ENCODE measurements around the gene FOXE1.

DNA sequence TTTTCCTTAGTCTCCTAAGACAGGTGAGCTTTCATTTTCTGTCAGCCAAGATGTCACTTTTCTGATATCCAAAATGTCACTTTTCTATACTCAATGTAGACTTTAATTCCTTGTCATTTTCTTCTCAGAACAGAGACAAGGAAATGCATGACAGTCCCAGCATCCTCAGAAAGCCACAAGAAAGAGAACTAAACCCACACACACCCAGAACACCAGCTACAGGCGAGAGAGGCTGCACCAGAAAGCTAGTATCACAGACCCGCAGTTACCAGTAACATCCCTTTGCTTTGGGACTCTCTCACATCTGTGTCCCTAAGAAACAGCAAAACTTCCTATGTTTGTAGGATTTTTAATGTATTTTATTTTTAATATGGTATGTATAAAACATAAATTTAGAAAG is 52.2 kb downstream of the FOXE1 start:
- TF ChIP-seq, protein P1, sequence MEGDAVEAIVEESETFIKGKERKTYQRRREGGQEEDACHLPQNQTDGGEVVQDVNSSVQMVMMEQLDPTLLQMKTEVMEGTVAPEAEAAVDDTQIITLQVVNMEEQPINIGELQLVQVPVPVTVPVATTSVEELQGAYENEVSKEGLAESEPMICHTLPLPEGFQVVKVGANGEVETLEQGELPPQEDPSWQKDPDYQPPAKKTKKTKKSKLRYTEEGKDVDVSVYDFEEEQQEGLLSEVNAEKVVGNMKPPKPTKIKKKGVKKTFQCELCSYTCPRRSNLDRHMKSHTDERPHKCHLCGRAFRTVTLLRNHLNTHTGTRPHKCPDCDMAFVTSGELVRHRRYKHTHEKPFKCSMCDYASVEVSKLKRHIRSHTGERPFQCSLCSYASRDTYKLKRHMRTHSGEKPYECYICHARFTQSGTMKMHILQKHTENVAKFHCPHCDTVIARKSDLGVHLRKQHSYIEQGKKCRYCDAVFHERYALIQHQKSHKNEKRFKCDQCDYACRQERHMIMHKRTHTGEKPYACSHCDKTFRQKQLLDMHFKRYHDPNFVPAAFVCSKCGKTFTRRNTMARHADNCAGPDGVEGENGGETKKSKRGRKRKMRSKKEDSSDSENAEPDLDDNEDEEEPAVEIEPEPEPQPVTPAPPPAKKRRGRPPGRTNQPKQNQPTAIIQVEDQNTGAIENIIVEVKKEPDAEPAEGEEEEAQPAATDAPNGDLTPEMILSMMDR (IDR thresholded peaks at IDR 0.05) = no peak
- TF ChIP-seq POLR2A (IDR thresholded peaks at IDR 0.05) = no peak

All from body of pancreas (tissue), 4 donors.